GM18499 (cell line): ENCODE results near the gene CDC42BPA.
"Not testable (repeated sequence)": the region's sequence is repeated elsewhere in the genome, so short reads cannot be mapped to it uniquely, and the experiment has no call there.

Experiments used
- ATAC-seq: cut with Tn5 transposase; IDR thresholded peaks from one replicate; pipeline ENCODE4 v1.9.1; 2021; ENCODE audit warnings: moderate number of reproducible peaks; ENCODE audit not compliant: insufficient read depth, unreplicated experiment

CDC42BPA gene

GRCh38 chr1:227273557-227273956 lies 44.7 kb downstream of the CDC42BPA start:
- ATAC-seq = no peak

GRCh38 chr1:227272428-227272827 lies 45.9 kb downstream of the CDC42BPA start:
- ATAC-seq = no peak

GRCh38 chr1:227270554-227270953 lies 47.7 kb downstream of the CDC42BPA start:
- no peak for ATAC-seq

GRCh38 chr1:227268943-227269342 lies 49.3 kb downstream of the CDC42BPA start:
- no peak for ATAC-seq

- ATAC-seq = no peak
These were observed 52.4 kb downstream of the CDC42BPA start for GRCh38 chr1:227265891-227266290.

GRCh38 chr1:227263869-227264268 lies 54.4 kb downstream of the CDC42BPA start:
- no peak for ATAC-seq

GRCh38 chr1:227261501-227261900 lies 56.8 kb downstream of the CDC42BPA start:
- ATAC-seq = no peak

- no peak for ATAC-seq
These were observed 57.9 kb downstream of the CDC42BPA start for GRCh38 chr1:227260433-227260832.

GRCh38 chr1:227257964-227258363 lies 60.3 kb downstream of the CDC42BPA start:
- ATAC-seq = no peak

GRCh38 chr1:227255086-227255732 lies 63.1 kb downstream of the CDC42BPA start:
- ATAC-seq = no peak

GRCh38 chr1:227253065-227253464 lies 65.2 kb downstream of the CDC42BPA start:
- no peak for ATAC-seq

- no peak for ATAC-seq
These were observed 72.5 kb downstream of the CDC42BPA start for GRCh38 chr1:227245613-227246320.

GRCh38 chr1:227244339-227245118 lies 73.8 kb downstream of the CDC42BPA start:
- no peak for ATAC-seq

- ATAC-seq = no peak
These were observed 75.2 kb downstream of the CDC42BPA start for GRCh38 chr1:227242811-227243682.

GRCh38 chr1:227240983-227241382 lies 77.3 kb downstream of the CDC42BPA start:
- no peak for ATAC-seq

- no peak for ATAC-seq
These were observed 83.3 kb downstream of the CDC42BPA start for GRCh38 chr1:227234998-227235405.

- not testable (repeated sequence) for ATAC-seq
These were observed 87.2 kb downstream of the CDC42BPA start for GRCh38 chr1:227231128-227231527.

- ATAC-seq = no peak
These were observed 90.1 kb downstream of the CDC42BPA start for GRCh38 chr1:227228201-227228600.

- ATAC-seq = no peak
These were observed 90.5 kb downstream of the CDC42BPA start for GRCh38 chr1:227227761-227228160.

GRCh38 chr1:227225715-227226346 lies 92.5 kb downstream of the CDC42BPA start:
- ATAC-seq = no peak
